SU-DHL-6 (cell line): ENCODE measurements around the gene SPDEF.

ENCODE experiments used
- EZH2phosphoT487 ChIP-seq: fragments of 200-600 bp; sonication (generic), shearing (Covaris generic); conservative IDR thresholded peaks from 2 replicates; pipeline ENCODE4 v1.6.1; 2018; ENCODE audit warnings: mild to moderate bottlenecking, antibody characterized with exemption, low read length, moderate library complexity, mixed read lengths
- TF ChIP-seq, protein P1 (sequence below): fragments of 200-600 bp; sonication (generic); IDR thresholded peaks from one replicate; pipeline ENCODE4 v1.5.1; 2017; ENCODE audit warnings: antibody characterized with exemption, mild to moderate bottlenecking, low read length, moderate library complexity; ENCODE audit not compliant: insufficient read depth, poor library complexity, severe bottlenecking

GRCh38 chr6:34585108-34585507, 29.0 kb upstream of the SPDEF start:
- TF ChIP-seq, protein P1, sequence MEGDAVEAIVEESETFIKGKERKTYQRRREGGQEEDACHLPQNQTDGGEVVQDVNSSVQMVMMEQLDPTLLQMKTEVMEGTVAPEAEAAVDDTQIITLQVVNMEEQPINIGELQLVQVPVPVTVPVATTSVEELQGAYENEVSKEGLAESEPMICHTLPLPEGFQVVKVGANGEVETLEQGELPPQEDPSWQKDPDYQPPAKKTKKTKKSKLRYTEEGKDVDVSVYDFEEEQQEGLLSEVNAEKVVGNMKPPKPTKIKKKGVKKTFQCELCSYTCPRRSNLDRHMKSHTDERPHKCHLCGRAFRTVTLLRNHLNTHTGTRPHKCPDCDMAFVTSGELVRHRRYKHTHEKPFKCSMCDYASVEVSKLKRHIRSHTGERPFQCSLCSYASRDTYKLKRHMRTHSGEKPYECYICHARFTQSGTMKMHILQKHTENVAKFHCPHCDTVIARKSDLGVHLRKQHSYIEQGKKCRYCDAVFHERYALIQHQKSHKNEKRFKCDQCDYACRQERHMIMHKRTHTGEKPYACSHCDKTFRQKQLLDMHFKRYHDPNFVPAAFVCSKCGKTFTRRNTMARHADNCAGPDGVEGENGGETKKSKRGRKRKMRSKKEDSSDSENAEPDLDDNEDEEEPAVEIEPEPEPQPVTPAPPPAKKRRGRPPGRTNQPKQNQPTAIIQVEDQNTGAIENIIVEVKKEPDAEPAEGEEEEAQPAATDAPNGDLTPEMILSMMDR, result no peak
- TF ChIP-seq EZH2phosphoT487, result no peak
